ENCODE measurements around the gene SIKE1.
"Not testable (repeated sequence)": the region's sequence is repeated elsewhere in the genome, so short reads cannot be mapped to it uniquely, and the experiment has no call there.

SIKE1 gene

DNA sequence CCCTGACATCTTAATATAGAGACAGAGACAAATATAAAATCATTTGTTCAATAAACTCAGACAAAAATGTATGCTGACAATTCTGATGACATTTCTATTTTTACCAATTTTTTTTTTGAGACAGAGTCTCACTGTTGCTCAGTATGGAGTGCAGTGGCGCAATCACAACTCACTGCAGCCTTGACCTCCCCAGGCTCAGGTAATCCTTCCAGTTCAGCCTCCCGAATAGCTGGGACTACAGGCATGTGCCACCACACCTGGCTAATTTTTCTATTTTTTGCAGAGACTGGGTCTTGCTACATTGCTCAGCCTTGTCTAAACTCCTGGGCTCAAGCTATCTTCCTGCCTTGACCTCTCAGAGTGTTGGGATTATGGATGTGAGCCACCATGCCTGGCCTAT lies 13.6 kb upstream of the SIKE1 start:
- H3K4me3 ChIP-seq (ENCODE audit: low read depth, low read length): no peak overlapping the region
- TF ChIP-seq, protein P1, sequence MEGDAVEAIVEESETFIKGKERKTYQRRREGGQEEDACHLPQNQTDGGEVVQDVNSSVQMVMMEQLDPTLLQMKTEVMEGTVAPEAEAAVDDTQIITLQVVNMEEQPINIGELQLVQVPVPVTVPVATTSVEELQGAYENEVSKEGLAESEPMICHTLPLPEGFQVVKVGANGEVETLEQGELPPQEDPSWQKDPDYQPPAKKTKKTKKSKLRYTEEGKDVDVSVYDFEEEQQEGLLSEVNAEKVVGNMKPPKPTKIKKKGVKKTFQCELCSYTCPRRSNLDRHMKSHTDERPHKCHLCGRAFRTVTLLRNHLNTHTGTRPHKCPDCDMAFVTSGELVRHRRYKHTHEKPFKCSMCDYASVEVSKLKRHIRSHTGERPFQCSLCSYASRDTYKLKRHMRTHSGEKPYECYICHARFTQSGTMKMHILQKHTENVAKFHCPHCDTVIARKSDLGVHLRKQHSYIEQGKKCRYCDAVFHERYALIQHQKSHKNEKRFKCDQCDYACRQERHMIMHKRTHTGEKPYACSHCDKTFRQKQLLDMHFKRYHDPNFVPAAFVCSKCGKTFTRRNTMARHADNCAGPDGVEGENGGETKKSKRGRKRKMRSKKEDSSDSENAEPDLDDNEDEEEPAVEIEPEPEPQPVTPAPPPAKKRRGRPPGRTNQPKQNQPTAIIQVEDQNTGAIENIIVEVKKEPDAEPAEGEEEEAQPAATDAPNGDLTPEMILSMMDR (IDR thresholded peaks at IDR 0.05; ENCODE audit: low read depth, low read length, missing control alignments): no peak
- no peak for DNase-seq (ENCODE audit: low read depth)

DNA sequence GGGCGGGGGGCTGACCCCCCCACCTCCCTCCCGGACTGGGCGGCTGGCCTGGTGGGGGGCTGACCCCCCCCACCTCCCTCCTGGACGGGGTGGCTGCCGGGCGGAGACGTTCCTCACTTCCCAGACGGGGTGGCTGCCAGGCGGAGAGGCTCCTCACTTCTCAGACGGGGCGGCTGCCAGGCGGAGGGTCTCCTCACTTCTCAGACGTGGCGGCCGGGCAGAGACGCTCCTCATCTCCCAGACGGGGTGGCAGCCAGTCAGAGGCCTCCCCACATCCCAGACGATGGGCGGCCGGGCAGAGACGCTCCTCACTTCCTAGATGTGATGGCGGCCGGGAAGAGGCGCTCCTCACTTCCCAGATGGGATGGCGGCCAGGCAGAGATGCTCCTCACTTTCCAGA lies 10.1 kb upstream of the SIKE1 start:
- H3K4me3 ChIP-seq (ENCODE audit: low read depth, low read length); DNase-seq (ENCODE audit: low read depth): not testable (repeated sequence)

DNA sequence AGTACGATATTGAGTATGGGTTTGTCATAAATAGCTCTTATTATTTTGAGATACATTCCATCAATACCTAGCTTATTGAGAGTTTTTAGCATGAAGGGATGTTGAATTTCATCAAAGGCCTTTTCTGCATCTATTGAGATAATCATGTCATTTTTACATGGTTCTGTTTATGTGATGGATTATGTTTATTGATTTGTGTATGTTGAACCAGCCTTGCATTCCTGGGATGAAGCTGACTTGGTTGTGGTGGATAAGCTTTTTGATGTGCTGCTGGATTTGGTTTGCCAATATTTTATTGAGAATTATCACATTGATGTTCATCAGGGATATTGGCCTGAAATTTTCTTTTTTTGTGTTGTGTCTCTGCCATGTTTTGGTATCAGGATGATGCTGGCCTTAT lies 6.0 kb upstream of the SIKE1 start:
- not testable (repeated sequence) for DNase-seq (ENCODE audit: low read depth); H3K4me3 ChIP-seq (ENCODE audit: low read depth, low read length)

DNA sequence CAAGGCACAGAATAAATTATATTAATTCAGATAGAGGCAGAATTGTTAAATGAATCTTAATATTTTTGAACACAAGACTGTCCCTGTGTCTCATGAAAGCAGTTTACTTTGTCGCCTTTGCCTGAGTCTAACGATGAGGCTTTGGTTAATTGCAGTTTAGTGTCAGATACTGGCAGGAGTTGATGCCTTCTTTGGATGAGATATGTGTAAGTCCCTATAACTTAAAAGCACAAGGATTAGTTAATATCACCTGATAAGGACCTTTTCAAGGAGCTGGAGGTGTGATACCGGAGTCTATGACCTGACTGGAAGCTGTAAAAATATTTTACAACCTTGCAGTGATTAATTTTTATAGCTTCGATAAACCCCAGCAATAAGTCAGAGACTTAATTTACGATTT lies 2.0 kb upstream of the SIKE1 start:
- DNase-seq (ENCODE audit: low read depth): no peak
- TF ChIP-seq, protein P1 (IDR thresholded peaks at IDR 0.05; ENCODE audit: low read depth, low read length, missing control alignments): no peak
- H3K4me3 ChIP-seq (ENCODE audit: low read depth, low read length): no peak overlapping the region

DNA sequence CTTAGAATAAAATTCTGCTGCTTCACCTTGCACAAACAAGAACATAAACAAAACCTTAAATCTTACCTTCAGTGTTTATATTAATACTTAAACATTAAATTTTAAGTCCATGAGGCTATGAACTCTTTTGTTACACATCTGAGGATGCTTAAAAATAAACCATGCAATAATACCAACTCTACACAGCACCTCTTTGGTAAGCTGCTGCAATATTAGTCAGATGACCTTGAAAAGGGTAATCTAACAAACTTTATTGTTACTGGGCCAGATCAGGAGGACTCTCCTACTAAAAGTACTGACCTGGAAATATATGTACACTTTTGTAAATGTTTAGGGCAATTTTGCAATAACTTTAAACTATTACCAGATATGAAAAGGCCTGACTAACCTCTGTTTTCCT lies 763 bp downstream of the SIKE1 start:
- TF ChIP-seq, protein P1 (IDR thresholded peaks at IDR 0.05; ENCODE audit: low read depth, low read length, missing control alignments): no peak
- peak overlapping the region; percentile 79 for H3K4me3 ChIP-seq (ENCODE audit: low read depth, low read length)
- no peak for DNase-seq (ENCODE audit: low read depth)

DNA sequence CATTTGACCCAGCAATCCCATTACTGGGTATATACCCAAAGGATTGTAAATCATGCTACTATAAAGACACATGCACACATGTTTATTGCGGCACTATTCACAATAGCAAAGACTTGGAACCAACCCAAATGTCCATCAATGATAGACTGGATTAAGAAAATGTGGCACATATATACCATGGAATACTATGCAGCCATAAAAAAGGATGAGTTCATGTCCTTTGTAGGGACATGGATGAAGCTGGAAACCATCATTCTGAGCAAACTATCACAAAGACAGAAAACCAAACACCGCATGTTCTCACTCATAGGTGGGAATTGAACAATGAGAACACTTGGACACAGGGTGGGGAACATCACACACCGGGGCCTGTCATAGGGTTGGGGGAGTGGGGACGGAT lies 3.8 kb downstream of the SIKE1 start:
- not testable (repeated sequence) for DNase-seq (ENCODE audit: low read depth); H3K4me3 ChIP-seq (ENCODE audit: low read depth, low read length)

DNA sequence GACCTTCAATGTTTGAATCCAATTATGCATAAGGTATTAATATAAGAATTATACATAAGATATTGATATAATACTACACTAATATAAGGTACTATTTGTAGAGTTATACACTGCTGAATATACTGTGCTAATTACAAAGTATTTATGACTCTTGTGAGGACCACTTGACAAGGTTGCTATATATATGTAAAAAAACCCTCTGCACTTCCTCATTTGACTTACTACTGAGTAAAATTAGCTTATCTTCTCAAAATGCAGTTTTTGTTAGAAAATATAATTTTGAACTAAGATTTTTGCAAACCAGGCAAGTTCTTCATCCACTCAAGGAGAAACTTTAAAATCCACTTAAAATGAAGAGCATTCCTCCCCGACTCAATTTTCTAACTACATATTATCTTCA lies 8.5 kb downstream of the SIKE1 start:
- no peak overlapping the region for H3K4me3 ChIP-seq (ENCODE audit: low read depth, low read length)
- no peak for DNase-seq (ENCODE audit: low read depth)
- TF ChIP-seq, protein P1 (IDR thresholded peaks at IDR 0.05; ENCODE audit: low read depth, low read length, missing control alignments): no peak

DNA sequence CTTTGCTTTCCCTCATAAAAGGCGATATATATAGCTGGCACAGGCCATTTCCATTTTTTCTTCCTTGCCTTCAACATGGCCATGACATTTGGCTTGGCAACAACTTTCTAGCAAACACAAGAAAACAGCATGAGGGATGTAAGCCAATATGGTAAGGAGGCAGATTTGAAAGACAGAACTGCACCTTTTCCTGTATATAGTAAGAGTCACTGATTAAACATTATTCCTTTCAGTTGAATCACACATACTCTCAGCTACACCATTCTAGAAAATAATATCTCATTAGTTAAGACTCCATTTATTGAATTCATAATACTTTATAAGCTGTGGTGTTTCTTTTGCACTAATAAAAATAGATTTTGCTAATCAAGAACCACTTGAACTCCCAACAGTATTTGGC lies 9.5 kb downstream of the SIKE1 start:
- TF ChIP-seq, protein P1 (IDR thresholded peaks at IDR 0.05; ENCODE audit: low read depth, low read length, missing control alignments): no peak
- no peak overlapping the region for H3K4me3 ChIP-seq (ENCODE audit: low read depth, low read length)
- no peak for DNase-seq (ENCODE audit: low read depth)

DNA sequence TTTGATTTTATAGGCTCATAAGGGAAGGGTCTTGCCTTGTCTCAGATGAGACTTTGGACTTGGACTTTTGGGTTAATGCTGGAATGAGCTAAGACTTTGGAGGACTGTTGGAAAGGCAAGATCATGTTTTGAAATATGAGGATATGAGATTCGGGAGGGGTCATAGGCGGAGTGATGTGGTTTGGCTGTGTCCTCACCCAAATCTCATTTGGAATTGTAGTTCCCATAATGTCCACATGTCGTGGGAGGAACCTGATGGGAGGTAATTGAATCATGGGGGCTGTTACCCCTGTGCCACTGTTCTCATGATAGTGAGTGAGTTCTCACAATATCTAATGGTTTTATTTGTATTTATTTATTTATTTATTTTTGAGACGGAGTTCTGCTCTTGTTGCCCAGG lies 15.8 kb downstream of the SIKE1 start:
- no peak overlapping the region for H3K4me3 ChIP-seq (ENCODE audit: low read depth, low read length)
- DNase-seq (ENCODE audit: low read depth): no peak

More for the DNA sequence above, 15.8 kb downstream of the SIKE1 start:
- TF ChIP-seq, protein P1 (IDR thresholded peaks at IDR 0.05; ENCODE audit: low read depth, low read length, missing control alignments): no peak

Measured in GM12864 (cell line).